Neural cell (in vitro differentiated cells): ENCODE data around the gene BLOC1S1. TPM values are rescaled to one million over a fixed set of nuclear protein-coding genes. Genes with fewer than 3 reads are reported as not detected.

Experiments used
- H2AFZ ChIP-seq: fragments of 200-600, 300-800 bp; sonication (generic), shearing (Covaris generic); 2 replicates; pipeline ENCODE4 v1.6.0; 2014; ENCODE audit warnings: low read depth, mild to moderate bottlenecking, antibody characterized with exemption, low read length, moderate library complexity
- H3F3A ChIP-seq: fragments of 200-600 bp; shearing (Covaris generic); 2 replicates; pipeline ENCODE4 v1.6.1; 2016; ENCODE audit warnings: mild to moderate bottlenecking, moderate library complexity, mixed read lengths, antibody characterized with exemption, low read length; ENCODE audit not compliant: insufficient read depth, poor library complexity, severe bottlenecking
- H3K27ac ChIP-seq: fragments of 200-600, 300-800 bp; sonication (generic), shearing (Covaris generic); 2 replicates; pipeline ENCODE4 v1.5.1; 2014; ENCODE audit warnings: mild to moderate bottlenecking, low read length, moderate library complexity
- H3K27me3 ChIP-seq: fragments of 300-800, 200-600 bp; sonication (generic), shearing (Covaris generic); 2 replicates; pipeline ENCODE4 v1.6.0; 2014; ENCODE audit warnings: mild to moderate bottlenecking, low read depth, low read length, moderate library complexity; ENCODE audit not compliant: insufficient read depth
- H3K36me3 ChIP-seq: fragments of 300-800, 200-600 bp; sonication (generic), shearing (Covaris generic); 2 replicates; pipeline ENCODE4 v1.5.1; 2014; ENCODE audit warnings: mild to moderate bottlenecking, antibody characterized with exemption, low read length, moderate library complexity; ENCODE audit not compliant: insufficient read depth
- H3K4me2 ChIP-seq: fragments of 300-800, 200-600 bp; sonication (generic), shearing (Covaris generic); 2 replicates; pipeline ENCODE4 v1.6.0; 2014; ENCODE audit warnings: mild to moderate bottlenecking, low read length
- H3K4me3 ChIP-seq: fragments of 300-800, 200-600 bp; sonication (generic), shearing (Covaris generic); 2 replicates; pipeline ENCODE4 v1.5.1; 2014; ENCODE audit warnings: mild to moderate bottlenecking, low read length, moderate library complexity
- H3K79me2 ChIP-seq: fragments of 200-600 bp; shearing (Covaris generic); replicated peaks from 2 replicates; pipeline ENCODE4 v1.6.0; 2014; ENCODE audit warnings: mild to moderate bottlenecking, low read length, moderate library complexity; ENCODE audit not compliant: insufficient read depth
- H3K9ac ChIP-seq: fragments of 300-800, 200-600 bp; sonication (generic), shearing (Covaris generic); 2 replicates; pipeline ENCODE4 v1.6.1; 2016; ENCODE audit warnings: mild to moderate bottlenecking, low read length, mixed read lengths
- H3K9me2 ChIP-seq: fragments of 200-600 bp; shearing (Covaris generic); 2 replicates; pipeline ENCODE4 v1.6.1; 2016; ENCODE audit warnings: mild to moderate bottlenecking, low read length, mixed read lengths; ENCODE audit not compliant: insufficient read depth
- H3K9me3 ChIP-seq: fragments of 200-600, 300-800 bp; sonication (generic), shearing (Covaris generic); 2 replicates; pipeline ENCODE4 v1.6.1; 2016; ENCODE audit warnings: mild to moderate bottlenecking, mixed run types, low read length, moderate library complexity, mixed read lengths
- H4K20me1 ChIP-seq: fragments of 200-600 bp; shearing (Covaris generic); 2 replicates; pipeline ENCODE4 v1.6.1; 2016; ENCODE audit warnings: mild to moderate bottlenecking, mixed run types; ENCODE audit not compliant: insufficient read depth
- EP300 ChIP-seq: fragments of 450-650 bp; conservative IDR thresholded peaks from 2 replicates; pipeline ENCODE4 v1.6.1; 2014; ENCODE audit warnings: antibody characterized with exemption, mild to moderate bottlenecking, moderate library complexity; ENCODE audit not compliant: poor library complexity, severe bottlenecking
- EZH2 ChIP-seq: fragments of 200-600, 300-800 bp; shearing (Covaris generic), sonication (generic); IDR thresholded peaks from 2 replicates; pipeline ENCODE4 v1.6.1; 2014; ENCODE audit warnings: antibody characterized with exemption, low read length, borderline replicate concordance, mild to moderate bottlenecking; ENCODE audit not compliant: insufficient read depth, poor library complexity, severe bottlenecking
- MXI1 ChIP-seq: fragments of 450-650 bp; conservative IDR thresholded peaks from 2 replicates; pipeline ENCODE4 v1.6.1; 2014; ENCODE audit warnings: antibody characterized with exemption, mild to moderate bottlenecking; ENCODE audit not compliant: poor library complexity, severe bottlenecking
- POLR2AphosphoS5 ChIP-seq: IDR thresholded peaks from 2 replicates; pipeline ENCODE4 v1.6.1; 2012
- RAD21 ChIP-seq: fragments of 450-650 bp; conservative IDR thresholded peaks from 2 replicates; pipeline ENCODE4 v1.6.1; 2014; ENCODE audit warnings: antibody characterized with exemption, mild to moderate bottlenecking, moderate library complexity
- SMC3 ChIP-seq: fragments of 450-650 bp; conservative IDR thresholded peaks from 2 replicates; pipeline ENCODE4 v1.6.1; 2014; ENCODE audit warnings: antibody characterized with exemption, mild to moderate bottlenecking, moderate library complexity; ENCODE audit not compliant: poor library complexity
- TAF1 ChIP-seq: IDR thresholded peaks from 2 replicates; pipeline ENCODE4 v1.6.1; 2012; ENCODE audit warnings: low read depth
- polyA plus RNA-seq: library from polyadenylated mRNA; depleted of rRNA; stranded (reverse); fragments of >200 nt; gene quantifications from 2 replicates; pipeline ENCODE4 v1.2.3, GENCODE V29; 2014
- TF ChIP-seq, protein P1 (sequence below): IDR thresholded peaks from 2 replicates; pipeline ENCODE4 v1.6.1; 2012; ENCODE audit warnings: borderline replicate concordance
- TF ChIP-seq, protein P2 (sequence below): fragments of 450-650 bp; IDR thresholded peaks from 2 replicates; pipeline ENCODE4 v1.5.1; 2014; ENCODE audit warnings: antibody characterized with exemption, mild to moderate bottlenecking, moderate library complexity; ENCODE audit not compliant: poor library complexity, severe bottlenecking

Gene BLOC1S1
- polyA plus RNA-seq, 1 donor from 2014 or later = 217 TPM

DNA sequence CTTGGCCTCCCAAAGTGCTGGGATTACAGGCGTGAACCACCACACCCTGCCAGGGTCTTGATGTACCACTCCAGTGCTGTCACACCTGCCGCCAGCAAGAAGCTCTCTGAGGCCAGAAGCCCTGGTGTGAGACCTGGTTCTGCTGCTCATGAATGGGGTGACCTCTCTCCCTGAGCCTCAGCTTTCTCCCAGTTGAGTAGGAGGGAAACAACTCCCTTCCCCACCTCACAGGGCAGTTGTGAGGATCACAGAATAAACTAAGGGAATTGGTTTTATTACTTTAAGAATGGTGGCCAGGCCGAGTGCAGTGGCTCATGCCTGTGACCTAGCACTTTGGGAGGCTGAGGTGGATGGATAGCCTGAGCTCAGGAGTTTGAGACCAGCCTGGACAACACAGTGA is 18.7 kb downstream of the BLOC1S1 start:
- no peak overlapping the region for H2AFZ ChIP-seq
- TF ChIP-seq POLR2AphosphoS5 (no peak), TAF1 (no peak), RAD21 (no peak), SMC3 (no peak), EZH2 (no peak), EP300 (no peak), MXI1 (no peak)
- TF ChIP-seq, protein P1, sequence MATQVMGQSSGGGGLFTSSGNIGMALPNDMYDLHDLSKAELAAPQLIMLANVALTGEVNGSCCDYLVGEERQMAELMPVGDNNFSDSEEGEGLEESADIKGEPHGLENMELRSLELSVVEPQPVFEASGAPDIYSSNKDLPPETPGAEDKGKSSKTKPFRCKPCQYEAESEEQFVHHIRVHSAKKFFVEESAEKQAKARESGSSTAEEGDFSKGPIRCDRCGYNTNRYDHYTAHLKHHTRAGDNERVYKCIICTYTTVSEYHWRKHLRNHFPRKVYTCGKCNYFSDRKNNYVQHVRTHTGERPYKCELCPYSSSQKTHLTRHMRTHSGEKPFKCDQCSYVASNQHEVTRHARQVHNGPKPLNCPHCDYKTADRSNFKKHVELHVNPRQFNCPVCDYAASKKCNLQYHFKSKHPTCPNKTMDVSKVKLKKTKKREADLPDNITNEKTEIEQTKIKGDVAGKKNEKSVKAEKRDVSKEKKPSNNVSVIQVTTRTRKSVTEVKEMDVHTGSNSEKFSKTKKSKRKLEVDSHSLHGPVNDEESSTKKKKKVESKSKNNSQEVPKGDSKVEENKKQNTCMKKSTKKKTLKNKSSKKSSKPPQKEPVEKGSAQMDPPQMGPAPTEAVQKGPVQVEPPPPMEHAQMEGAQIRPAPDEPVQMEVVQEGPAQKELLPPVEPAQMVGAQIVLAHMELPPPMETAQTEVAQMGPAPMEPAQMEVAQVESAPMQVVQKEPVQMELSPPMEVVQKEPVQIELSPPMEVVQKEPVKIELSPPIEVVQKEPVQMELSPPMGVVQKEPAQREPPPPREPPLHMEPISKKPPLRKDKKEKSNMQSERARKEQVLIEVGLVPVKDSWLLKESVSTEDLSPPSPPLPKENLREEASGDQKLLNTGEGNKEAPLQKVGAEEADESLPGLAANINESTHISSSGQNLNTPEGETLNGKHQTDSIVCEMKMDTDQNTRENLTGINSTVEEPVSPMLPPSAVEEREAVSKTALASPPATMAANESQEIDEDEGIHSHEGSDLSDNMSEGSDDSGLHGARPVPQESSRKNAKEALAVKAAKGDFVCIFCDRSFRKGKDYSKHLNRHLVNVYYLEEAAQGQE = no peak
- TF ChIP-seq, protein P2, sequence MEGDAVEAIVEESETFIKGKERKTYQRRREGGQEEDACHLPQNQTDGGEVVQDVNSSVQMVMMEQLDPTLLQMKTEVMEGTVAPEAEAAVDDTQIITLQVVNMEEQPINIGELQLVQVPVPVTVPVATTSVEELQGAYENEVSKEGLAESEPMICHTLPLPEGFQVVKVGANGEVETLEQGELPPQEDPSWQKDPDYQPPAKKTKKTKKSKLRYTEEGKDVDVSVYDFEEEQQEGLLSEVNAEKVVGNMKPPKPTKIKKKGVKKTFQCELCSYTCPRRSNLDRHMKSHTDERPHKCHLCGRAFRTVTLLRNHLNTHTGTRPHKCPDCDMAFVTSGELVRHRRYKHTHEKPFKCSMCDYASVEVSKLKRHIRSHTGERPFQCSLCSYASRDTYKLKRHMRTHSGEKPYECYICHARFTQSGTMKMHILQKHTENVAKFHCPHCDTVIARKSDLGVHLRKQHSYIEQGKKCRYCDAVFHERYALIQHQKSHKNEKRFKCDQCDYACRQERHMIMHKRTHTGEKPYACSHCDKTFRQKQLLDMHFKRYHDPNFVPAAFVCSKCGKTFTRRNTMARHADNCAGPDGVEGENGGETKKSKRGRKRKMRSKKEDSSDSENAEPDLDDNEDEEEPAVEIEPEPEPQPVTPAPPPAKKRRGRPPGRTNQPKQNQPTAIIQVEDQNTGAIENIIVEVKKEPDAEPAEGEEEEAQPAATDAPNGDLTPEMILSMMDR = no peak
- H3K79me2 ChIP-seq = peaks cover 6% of the 10 kb centered on the region
- H4K20me1 ChIP-seq = no peaks in the 10 kb centered on the region
- H3K4me3 ChIP-seq = no peak overlapping the region
- no peaks in the 10 kb centered on the region for H3K9me3 ChIP-seq
- no peak overlapping the region for H3K27ac ChIP-seq
- no peak overlapping the region for H3K4me2 ChIP-seq
- no peaks in the 10 kb centered on the region for H3K36me3 ChIP-seq
- peaks cover 9% of the 10 kb centered on the region for H3F3A ChIP-seq
- H3K9me2 ChIP-seq = no peaks in the 10 kb centered on the region
- no peak overlapping the region for H3K9ac ChIP-seq
- no peaks in the 10 kb centered on the region for H3K27me3 ChIP-seq

DNA sequence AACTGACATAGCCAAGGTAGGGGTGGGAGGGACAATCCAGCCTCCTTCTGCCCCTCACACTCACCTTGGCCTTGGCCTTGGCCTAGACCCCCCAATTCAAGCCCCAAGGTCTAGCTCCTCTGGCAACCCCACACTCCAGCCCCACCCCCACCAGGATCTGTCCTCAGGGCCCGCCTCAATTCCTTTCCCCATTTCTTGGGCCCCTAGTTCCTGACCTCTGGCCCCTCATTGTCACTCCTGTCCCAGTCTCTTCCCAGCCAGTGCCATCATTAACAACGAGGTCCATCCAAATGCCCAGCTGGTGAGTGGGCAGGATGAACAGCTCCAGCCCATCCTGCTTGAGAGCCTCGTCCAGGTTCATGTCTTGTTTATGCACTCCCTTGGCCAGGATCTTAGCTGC is 20.2 kb downstream of the BLOC1S1 start:
- Histone ChIP-seq H4K20me1 (no peaks in the 10 kb centered on the region), H3K27ac (peak overlapping the region; percentile 97), H3K79me2 (peaks cover 6% of the 10 kb centered on the region), H3K4me2 (no peak overlapping the region), H3K9ac (no peak overlapping the region), H3K9me3 (no peaks in the 10 kb centered on the region), H3F3A (peaks cover 9% of the 10 kb centered on the region), H3K36me3 (no peaks in the 10 kb centered on the region), H3K27me3 (no peaks in the 10 kb centered on the region), H3K9me2 (no peaks in the 10 kb centered on the region), H2AFZ (no peak overlapping the region), H3K4me3 (no peak overlapping the region)
- no peak for TF ChIP-seq POLR2AphosphoS5
